ENCODE results near the gene STAB1.

STAB1 gene

GRCh38 chr3:52504977-52505376 lies 9.8 kb downstream of the STAB1 start:
- DNase-seq (ENCODE audit: low spot score), result no peak

- DNase-seq (ENCODE audit: low spot score), result no peak
Measured at GRCh38 chr3:52506266-52506966, 11.3 kb downstream of the STAB1 start.

GRCh38 chr3:52507359-52507758 lies 12.2 kb downstream of the STAB1 start:
- no peak for DNase-seq (ENCODE audit: low spot score)

- DNase-seq (ENCODE audit: low spot score), result no peak
Measured at GRCh38 chr3:52509753-52510328, 14.7 kb downstream of the STAB1 start.

- DNase-seq (ENCODE audit: low spot score), result no peak
Measured at GRCh38 chr3:52511509-52511908, 16.4 kb downstream of the STAB1 start.

GRCh38 chr3:52512105-52512504 lies 17.0 kb downstream of the STAB1 start:
- no peak for DNase-seq (ENCODE audit: low spot score)

GRCh38 chr3:52512727-52513126 lies 17.6 kb downstream of the STAB1 start:
- DNase-seq (ENCODE audit: low spot score), result no peak

- no peak for DNase-seq (ENCODE audit: low spot score)
Measured at GRCh38 chr3:52513281-52513680, 18.1 kb downstream of the STAB1 start.

GRCh38 chr3:52514576-52514975 lies 19.4 kb downstream of the STAB1 start:
- DNase-seq (ENCODE audit: low spot score), result no peak

- DNase-seq (ENCODE audit: low spot score), result no peak
Measured at GRCh38 chr3:52515192-52515591, 20.1 kb downstream of the STAB1 start.

GRCh38 chr3:52516509-52517195 lies 21.5 kb downstream of the STAB1 start:
- no peak for DNase-seq (ENCODE audit: low spot score)

GRCh38 chr3:52517796-52518722 lies 22.9 kb downstream of the STAB1 start:
- no peak for DNase-seq (ENCODE audit: low spot score)

GRCh38 chr3:52518723-52519444 lies 23.7 kb downstream of the STAB1 start:
- no peak for DNase-seq (ENCODE audit: low spot score)

GRCh38 chr3:52519445-52520140 lies 24.5 kb downstream of the STAB1 start:
- DNase-seq (ENCODE audit: low spot score), result no peak

GRCh38 chr3:52520141-52520667 lies 25.1 kb downstream of the STAB1 start:
- DNase-seq (ENCODE audit: low spot score), result no peak

GRCh38 chr3:52520716-52521487 lies 25.8 kb downstream of the STAB1 start:
- no peak for DNase-seq (ENCODE audit: low spot score)

- no peak for DNase-seq (ENCODE audit: low spot score)
Measured at GRCh38 chr3:52521488-52521824, 26.3 kb downstream of the STAB1 start.

GRCh38 chr3:52521881-52522650 lies 26.9 kb downstream of the STAB1 start:
- no peak for DNase-seq (ENCODE audit: low spot score)

- no peak for DNase-seq (ENCODE audit: low spot score)
Measured at GRCh38 chr3:52522651-52523251, 27.6 kb downstream of the STAB1 start.
